GM19035 (cell line): Measurements from ENCODE around the gene CATSPERE.
"Not testable (repeated sequence)": the region's sequence is repeated elsewhere in the genome, so short reads cannot be mapped to it uniquely, and the experiment has no call there.

ENCODE experiments used
- ATAC-seq: cut with Tn5 transposase; IDR thresholded peaks from one replicate; pipeline ENCODE4 v1.9.1; 2021; ENCODE audit not compliant: unreplicated experiment

The CATSPERE gene

GRCh38 chr1:244448279-244449036 is 12.6 kb upstream of the CATSPERE start:
- ATAC-seq = no peak

- no peak for ATAC-seq
These were observed 11.1 kb upstream of the CATSPERE start for GRCh38 chr1:244449936-244450508.

- peak; percentile 16 for ATAC-seq
These were observed 10.2 kb upstream of the CATSPERE start for GRCh38 chr1:244450597-244451538.

- peak; percentile 29 for ATAC-seq
These were observed 9.5 kb upstream of the CATSPERE start, which contains the start of gene ADSS2 for GRCh38 chr1:244451539-244451950. Gene ADSS2, minus strand, starts transcription at chr1:244451909. Its CDS starts 92 bp downstream, at chr1:244451817.

GRCh38 chr1:244451951-244452795 is 8.9 kb upstream of the CATSPERE start:
- ATAC-seq = peak; percentile 92

- no peak for ATAC-seq
These were observed 6.7 kb upstream of the CATSPERE start for GRCh38 chr1:244454412-244454811.

- ATAC-seq = no peak
These were observed 4.5 kb upstream of the CATSPERE start for GRCh38 chr1:244456586-244456985.

GRCh38 chr1:244458781-244459180 is 2.3 kb upstream of the CATSPERE start:
- no peak for ATAC-seq

GRCh38 chr1:244460197-244460596 is 876 bp upstream of the CATSPERE start:
- ATAC-seq = no peak

- no peak for ATAC-seq
These were observed 5.7 kb downstream of the CATSPERE start for GRCh38 chr1:244466724-244467123.

GRCh38 chr1:244473059-244473605 is 12.1 kb downstream of the CATSPERE start:
- no peak for ATAC-seq

GRCh38 chr1:244484971-244485370 is 23.9 kb downstream of the CATSPERE start:
- ATAC-seq = not testable (repeated sequence)

- no peak for ATAC-seq
These were observed 33.6 kb downstream of the CATSPERE start for GRCh38 chr1:244494653-244495052.

- ATAC-seq = no peak
These were observed 35.1 kb downstream of the CATSPERE start for GRCh38 chr1:244496186-244496585.

- ATAC-seq = no peak
These were observed 36.7 kb downstream of the CATSPERE start for GRCh38 chr1:244497805-244498204.

- not testable (repeated sequence) for ATAC-seq
These were observed 38.4 kb downstream of the CATSPERE start for GRCh38 chr1:244499484-244499883.

- not testable (repeated sequence) for ATAC-seq
These were observed 39.4 kb downstream of the CATSPERE start for GRCh38 chr1:244500515-244500914.

GRCh38 chr1:244502630-244503029 is 41.6 kb downstream of the CATSPERE start:
- ATAC-seq = no peak

- no peak for ATAC-seq
These were observed 52.4 kb downstream of the CATSPERE start for GRCh38 chr1:244513493-244513892.

GRCh38 chr1:244515680-244516079 is 54.6 kb downstream of the CATSPERE start:
- ATAC-seq = no peak
